MV-4-11 (cell line): Measurements from ENCODE around the gene HOXB13.

Experiments
- DNase-seq: peaks from one replicate; lab custom pipeline; 2025; lab: John Stamatoyannopoulos, UW

Gene HOXB13

GRCh38 chr17:48748718-48749566 is 20.4 kb upstream of the HOXB13 start:
- DNase-seq, result no peak

- no peak for DNase-seq
Measured at GRCh38 chr17:48747445-48748363, 19.2 kb upstream of the HOXB13 start.

GRCh38 chr17:48746916-48747444 is 18.4 kb upstream of the HOXB13 start:
- no peak for DNase-seq

GRCh38 chr17:48745381-48746275 is 17.1 kb upstream of the HOXB13 start:
- DNase-seq, result no peak

GRCh38 chr17:48740537-48740936 is 12.0 kb upstream of the HOXB13 start:
- DNase-seq, result no peak

- DNase-seq, result no peak
Measured at GRCh38 chr17:48738803-48739526, 10.4 kb upstream of the HOXB13 start.

- DNase-seq, result no peak
Measured at GRCh38 chr17:48738424-48738802, 9.9 kb upstream of the HOXB13 start.

- no peak for DNase-seq
Measured at GRCh38 chr17:48737330-48738043, 8.9 kb upstream of the HOXB13 start.

GRCh38 chr17:48735062-48735351 is 6.5 kb upstream of the HOXB13 start:
- no peak for DNase-seq

- no peak for DNase-seq
Measured at GRCh38 chr17:48734333-48735061, 5.9 kb upstream of the HOXB13 start.

GRCh38 chr17:48733632-48734328 is 5.2 kb upstream of the HOXB13 start:
- no peak for DNase-seq

GRCh38 chr17:48732688-48733629 is 4.4 kb upstream of the HOXB13 start:
- no peak for DNase-seq

- no peak for DNase-seq
Measured at GRCh38 chr17:48731355-48731754, 2.8 kb upstream of the HOXB13 start.

GRCh38 chr17:48730240-48730550 is 1.6 kb upstream of the HOXB13 start:
- DNase-seq, result no peak

GRCh38 chr17:48729335-48730239 is 1.0 kb upstream of the HOXB13 start:
- DNase-seq, result no peak

- DNase-seq, result no peak
Measured at GRCh38 chr17:48727415-48728175, 955 bp downstream of the HOXB13 start.

GRCh38 chr17:48726916-48727286 is 1.6 kb downstream of the HOXB13 start:
- DNase-seq, result no peak
